Measurements from ENCODE around the gene CCDC116. TPM values are rescaled to one million over a fixed set of nuclear protein-coding genes. Genes with fewer than 3 reads are reported as not detected.

CCDC116 gene
- polyA plus RNA-seq, result not detected in 2 replicates

GRCh38 chr22:21632237-21632895 lies at the start of gene CCDC116:
CCDC116 (plus strand) TSS chr22:21632760; CDS start chr22:21633182, 422 bp downstream.

GRCh38 chr22:21629255-21630149 lies 3.1 kb upstream of the CCDC116 start, which contains the start of gene YDJC:
YDJC (minus strand) TSS chr22:21630022; CDS start chr22:21630014, 8 bp downstream.

GRCh38 chr22:21641789-21642583 lies 9.4 kb downstream of the CCDC116 start, which contains the start of gene SDF2L1:
SDF2L1 (plus strand) TSS chr22:21642302; CDS start chr22:21642337, 35 bp downstream.

Other genes with a start within 250 kb of the CCDC116 start
- 0.07 and 0.15 TPM in 2 replicates for gene RIMBP3B, start 249.0 kb upstream of the CCDC116 start, polyA plus RNA-seq
- gene HIC2, start 215.4 kb upstream of the CCDC116 start, polyA plus RNA-seq, result 0.11 and 0.39 TPM in 2 replicates
- gene TMEM191C, start 165.4 kb upstream of the CCDC116 start, polyA plus RNA-seq, result 1.7 and 4.4 TPM in 2 replicates
- not detected in 2 replicates for gene RIMBP3C, start 81.3 kb upstream of the CCDC116 start, polyA plus RNA-seq
- gene UBE2L3, start 65.0 kb upstream of the CCDC116 start, polyA plus RNA-seq, result 96.9 and 105 TPM in 2 replicates
- 2.4 and 4.4 TPM in 2 replicates for gene YDJC, start 2.7 kb upstream of the CCDC116 start, polyA plus RNA-seq
- gene SDF2L1, start 9.5 kb downstream of the CCDC116 start, polyA plus RNA-seq, result 5.2 and 8.6 TPM in 2 replicates
- 7.2 and 9.4 TPM in 2 replicates for gene PPIL2, start 33.3 kb downstream of the CCDC116 start, polyA plus RNA-seq
- 2.1 and 2.5 TPM in 2 replicates for gene YPEL1, start 103.0 kb downstream of the CCDC116 start, polyA plus RNA-seq
- gene MAPK1, start 234.9 kb downstream of the CCDC116 start, polyA plus RNA-seq, result 30.8 and 36.8 TPM in 2 replicates